Ovary (tissue), 3 donors: ENCODE data around the gene CSE1L.

Experiments used
- CTCF ChIP-seq, 3 donors: fragments of 450-650 bp in 2 of 3; fragments of 200-600 bp in 1 of 3; IDR thresholded peaks; one replicate each; pipeline versions ENCODE4 v1.5.1 to v1.8.0; 2016 to 2022; ENCODE audit warnings: antibody characterized with exemption in 3 of 3, mild to moderate bottlenecking in 1 of 3
- EP300 ChIP-seq: sonication (generic); formaldehyde crosslinking; IDR thresholded peaks from one replicate; pipeline ENCODE4 v1.6.1; 2017; ENCODE audit warnings: antibody characterized with exemption
- POLR2A ChIP-seq: fragments of 450-650 bp; IDR thresholded peaks from one replicate; pipeline ENCODE4 v1.6.1; 2017; ENCODE audit warnings: antibody characterized with exemption, mild to moderate bottlenecking, moderate library complexity
- donor health status: DM: no; HTN: no; CAD: no.

- TF ChIP-seq CTCF (IDR thresholded peaks at IDR 0.05), result no peak
- TF ChIP-seq POLR2A, result no peak
- TF ChIP-seq EP300, result no peak
Observed at GRCh38 chr20:49119988-49120387, 73.9 kb downstream of the CSE1L start.
